CD14-positive monocyte (primary cell): Measurements from ENCODE around the gene HLA-DMB. TPM values are rescaled to one million over a fixed set of nuclear protein-coding genes. Genes with fewer than 3 reads are reported as not detected.

Experiments
- DNase-seq, 3 donors: peaks; one replicate each; pipeline ENCODE4 v3.0.0-alpha.2; 2011 to 2022
- H2AFZ ChIP-seq: 2 replicates; pipeline ENCODE4 v1.6.0; 2012; ENCODE audit warnings: mild to moderate bottlenecking, low read depth, low read length, inconsistent platforms; ENCODE audit not compliant: insufficient read depth, poor library complexity, severe bottlenecking
- H3K27ac ChIP-seq, 2 donors: 1 replicate in 1 of 2; 2 replicates in 1 of 2; pipeline ENCODE4 v1.5.1; 2012 to 2013; ENCODE audit warnings: low read length in 2 of 2, control low read depth in 1 of 2, inconsistent platforms in 1 of 2, low read depth in 1 of 2, mild to moderate bottlenecking in 1 of 2
- H3K27me3 ChIP-seq, 2 donors: one replicate each; pipeline versions ENCODE4 v1.6.0 to v1.6.1; 2011 to 2013; ENCODE audit warnings: low read length in 2 of 2; ENCODE audit not compliant: control insufficient read depth in 2 of 2, insufficient read depth in 2 of 2
- H3K36me3 ChIP-seq, 2 donors: replicated peaks in 1 of 2; 1 replicate in 1 of 2; 2 replicates in 1 of 2; pipeline versions ENCODE4 v1.5.1 to v1.6.1; 2012 to 2013; ENCODE audit warnings: low read length in 2 of 2, control low read depth in 1 of 2, inconsistent platforms in 1 of 2, mild to moderate bottlenecking in 1 of 2; ENCODE audit not compliant: insufficient read depth in 2 of 2, control insufficient read depth in 1 of 2
- H3K4me1 ChIP-seq, 2 donors: 1 replicate in 1 of 2; 2 replicates in 1 of 2; pipeline versions ENCODE4 v1.5.1 to v1.6.1; 2012 to 2013; ENCODE audit warnings: low read length in 2 of 2, control low read depth in 1 of 2, inconsistent platforms in 1 of 2, mild to moderate bottlenecking in 1 of 2, moderate library complexity in 1 of 2; ENCODE audit not compliant: insufficient read depth in 2 of 2, control insufficient read depth in 1 of 2
- H3K4me2 ChIP-seq: replicated peaks from 2 replicates; pipeline ENCODE3; 2012; ENCODE audit warnings: low read length, moderate library complexity, mild to moderate bottlenecking; ENCODE audit not compliant: poor library complexity, severe bottlenecking; ENCODE audit errors: extremely low read depth
- H3K4me3 ChIP-seq, 3 experiments: fragments of 200-600 bp in 1 of 3; sonication (generic) in 1 of 3; replicated peaks in 1 of 3; 1 replicate in 2 of 3; 2 replicates in 1 of 3; pipeline ENCODE4 v1.5.1; 2011 to 2013; ENCODE audit warnings: low read length in 3 of 3, mild to moderate bottlenecking in 3 of 3, control low read depth in 2 of 3, low read depth in 2 of 3, inconsistent platforms in 1 of 3, moderate library complexity in 1 of 3
- H3K79me2 ChIP-seq: 2 replicates; pipeline ENCODE4 v1.6.0; 2012; ENCODE audit warnings: mild to moderate bottlenecking, control low read depth, inconsistent platforms, low read length, moderate library complexity; ENCODE audit not compliant: insufficient read depth
- H3K9ac ChIP-seq: 2 replicates; pipeline ENCODE4 v1.6.0; 2017; ENCODE audit warnings: low read length, mild to moderate bottlenecking; ENCODE audit not compliant: insufficient read depth, poor library complexity, severe bottlenecking
- H3K9me3 ChIP-seq, 2 donors: replicated peaks in 1 of 2; 1 replicate in 1 of 2; 2 replicates in 1 of 2; pipeline versions ENCODE4 v1.5.1 to v1.6.1; 2012 to 2013; ENCODE audit warnings: low read length in 2 of 2, control low read depth in 1 of 2; ENCODE audit not compliant: control insufficient read depth in 1 of 2, insufficient read depth in 1 of 2
- H4K20me1 ChIP-seq: 2 replicates; pipeline ENCODE4 v1.6.0; 2012; ENCODE audit warnings: mild to moderate bottlenecking, low read length, control low read depth, moderate library complexity; ENCODE audit not compliant: insufficient read depth
- H3K27ac Mint-ChIP-seq, 7 donors: one replicate each; pipeline ENCODE4 v1.8.0; 2020; ENCODE audit warnings: mild to moderate bottlenecking in 7 of 7, mixed read lengths in 7 of 7, moderate library complexity in 6 of 7, inconsistent platforms in 2 of 7
- H3K27me3 Mint-ChIP-seq, 3 donors: one replicate each; pipeline ENCODE4 v1.8.0; 2021 to 2022; ENCODE audit warnings: low read depth in 3 of 3, mild to moderate bottlenecking in 3 of 3, mixed read lengths in 3 of 3, moderate library complexity in 3 of 3, inconsistent platforms in 1 of 3
- H3K36me3 Mint-ChIP-seq, 2 donors: one replicate each; pipeline ENCODE4 v1.8.0; 2020; ENCODE audit warnings: mixed read lengths in 2 of 2, inconsistent platforms in 1 of 2, mild to moderate bottlenecking in 1 of 2
- H3K4me1 Mint-ChIP-seq: one replicate; pipeline ENCODE4 v1.8.0; 2020; ENCODE audit warnings: mild to moderate bottlenecking, mixed read lengths
- H3K4me3 Mint-ChIP-seq, 2 donors: one replicate each; pipeline ENCODE4 v1.8.0; 2020; ENCODE audit warnings: mild to moderate bottlenecking in 2 of 2, mixed read lengths in 2 of 2, moderate library complexity in 1 of 2
- H3K9me3 Mint-ChIP-seq, 7 donors: one replicate each; pipeline ENCODE4 v1.8.0; 2020 to 2022; ENCODE audit warnings: mixed read lengths in 7 of 7, mild to moderate bottlenecking in 6 of 7, moderate library complexity in 6 of 7, inconsistent platforms in 2 of 7
- WGBS: methylation state at CpG from one replicate; pipeline ENCODE4 v1.1.5; 2013; ENCODE audit warnings: missing lambda C conversion rate; ENCODE audit not compliant: insufficient coverage; 5-methylcytosine and 5-hydroxymethylcytosine counted together
- intact Hi-C, 2 donors: fragments of 100-400 bp; cut with micrococcal nuclease; formaldehyde crosslinking; loops; one replicate each; pipeline versions ENCODE4 v1.15.0 to v1.15.1; 2023
- polyA plus RNA-seq, 3 donors: library from polyadenylated mRNA; depleted of rRNA in 1 of 3; unstranded in 2 of 3; stranded (reverse) in 1 of 3; fragments of 300-500 nt in 2 of 3; fragments of >200 nt in 1 of 3; fragmentation: Illumina TruSeq in 2 of 3; gene quantifications; 1 replicate in 2 of 3; 2 replicates in 1 of 3; pipeline ENCODE4 v1.2.3, GENCODE V29; 2012 to 2021
- TF ChIP-seq, protein P1 (sequence below): fragments of 200-600 bp; IDR thresholded peaks from one replicate; pipeline ENCODE4 v1.8.0; 2022; ENCODE audit warnings: antibody characterized with exemption, mild to moderate bottlenecking

Gene HLA-DMB
- polyA plus RNA-seq, 3 donors: 510 to 924 (median 726) TPM

DNA sequence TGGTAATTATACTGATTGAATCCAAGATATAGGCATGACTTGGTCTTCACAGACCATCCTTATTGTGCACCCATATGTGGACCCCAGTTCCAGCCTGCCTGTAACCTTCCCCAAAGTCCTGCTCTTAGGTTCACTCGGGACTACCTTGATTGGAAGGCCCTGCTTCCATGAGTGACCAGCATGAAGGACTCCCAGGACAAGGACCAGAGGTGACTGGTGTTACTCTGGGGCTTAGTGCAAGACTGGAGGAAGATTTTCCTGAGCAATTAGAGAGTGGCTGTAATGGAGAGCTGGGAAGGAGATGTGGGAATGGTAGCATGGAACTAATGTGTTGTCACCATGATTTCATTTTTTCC is 42.6 kb upstream of the HLA-DMB start:
- H3K27ac Mint-ChIP-seq: peak overlapping the region in 4 of 7 donors; percentile 22 to 87 (median 54)

DNA sequence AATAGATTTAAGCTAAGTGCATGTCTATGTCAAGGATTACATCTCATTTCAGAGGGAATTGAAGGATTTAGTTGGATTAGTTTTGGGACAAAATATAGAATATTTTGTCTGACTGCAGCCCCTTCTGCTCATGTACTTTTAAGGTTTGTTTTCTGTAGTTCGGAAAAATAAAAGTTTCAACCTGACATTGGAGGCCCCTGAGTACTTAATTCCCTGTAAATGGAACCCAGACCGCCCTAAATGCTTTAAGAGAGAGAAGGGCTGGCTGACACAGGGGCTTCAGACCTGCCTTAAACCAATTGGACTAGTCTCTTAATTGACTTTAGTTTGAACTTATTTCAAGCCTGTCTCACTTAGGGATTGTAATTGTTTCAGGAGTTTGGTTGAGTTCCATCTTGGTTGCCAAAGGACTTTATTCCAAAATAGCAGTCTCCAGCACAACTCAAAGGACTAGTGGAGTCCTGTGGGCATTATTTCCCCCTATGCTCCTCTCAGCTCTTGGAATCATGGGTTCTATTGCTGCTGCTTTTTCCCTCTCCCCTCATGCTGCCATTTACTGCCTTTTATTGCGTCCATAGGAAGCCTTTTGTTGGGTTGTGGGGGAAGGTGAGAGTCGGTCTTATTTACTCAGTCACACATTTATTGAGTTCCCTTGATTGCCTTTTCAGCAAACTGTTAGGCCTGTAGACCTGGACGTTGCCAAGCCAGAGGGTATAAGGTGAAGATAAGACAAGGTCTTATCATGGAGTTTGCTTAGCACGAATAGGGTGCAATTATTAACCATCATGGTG is 42.1 kb upstream of the HLA-DMB start:
- DNase-seq: no peak
- Histone ChIP-seq H2AFZ (no peak overlapping the region), H3K4me3 (no peak overlapping the region), H4K20me1 (peaks cover 69% of the 10 kb centered on the region), H3K27me3 (no peaks in the 10 kb centered on the region), H3K4me2 (no peak overlapping the region), H3K4me1 (peaks cover 0 to 6% of the 10 kb centered on the region in 2 donors), H3K79me2 (peaks cover 16% of the 10 kb centered on the region), H3K27ac (peak overlapping the region in 1 of 2 donors; percentile 20), H3K36me3 (peaks cover 42 to 52% of the 10 kb centered on the region in 2 donors), H3K9me3 (no peaks in the 10 kb centered on the region), H3K9ac (no peak overlapping the region)
- Mint-ChIP-seq H3K9me3 (no peaks in the 10 kb centered on the region), H3K27ac (peak overlapping the region in 4 of 7 donors; percentile 31 to 77 (median 76)), H3K27me3 (peaks cover 0 to 2% (median 0%) of the 10 kb centered on the region in 3 donors), H3K4me3 (no peak overlapping the region), H3K36me3 (peaks cover 41 to 55% of the 10 kb centered on the region in 2 donors), H3K4me1 (peaks cover 26% of the 10 kb centered on the region)
- intact Hi-C loops: no loop called here
- TF ChIP-seq, protein P1, sequence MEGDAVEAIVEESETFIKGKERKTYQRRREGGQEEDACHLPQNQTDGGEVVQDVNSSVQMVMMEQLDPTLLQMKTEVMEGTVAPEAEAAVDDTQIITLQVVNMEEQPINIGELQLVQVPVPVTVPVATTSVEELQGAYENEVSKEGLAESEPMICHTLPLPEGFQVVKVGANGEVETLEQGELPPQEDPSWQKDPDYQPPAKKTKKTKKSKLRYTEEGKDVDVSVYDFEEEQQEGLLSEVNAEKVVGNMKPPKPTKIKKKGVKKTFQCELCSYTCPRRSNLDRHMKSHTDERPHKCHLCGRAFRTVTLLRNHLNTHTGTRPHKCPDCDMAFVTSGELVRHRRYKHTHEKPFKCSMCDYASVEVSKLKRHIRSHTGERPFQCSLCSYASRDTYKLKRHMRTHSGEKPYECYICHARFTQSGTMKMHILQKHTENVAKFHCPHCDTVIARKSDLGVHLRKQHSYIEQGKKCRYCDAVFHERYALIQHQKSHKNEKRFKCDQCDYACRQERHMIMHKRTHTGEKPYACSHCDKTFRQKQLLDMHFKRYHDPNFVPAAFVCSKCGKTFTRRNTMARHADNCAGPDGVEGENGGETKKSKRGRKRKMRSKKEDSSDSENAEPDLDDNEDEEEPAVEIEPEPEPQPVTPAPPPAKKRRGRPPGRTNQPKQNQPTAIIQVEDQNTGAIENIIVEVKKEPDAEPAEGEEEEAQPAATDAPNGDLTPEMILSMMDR: no peak
- WGBS: 100% methylated on average over 1 of the region's 6 CpGs

More for the DNA sequence above, 42.6 kb upstream of the HLA-DMB start:
- Histone ChIP-seq H3K9ac (no peak overlapping the region), H4K20me1 (peaks cover 63% of the 10 kb centered on the region), H3K4me2 (no peak overlapping the region), H3K27ac (peak overlapping the region in 1 of 2 donors; percentile 20), H3K79me2 (peaks cover 10% of the 10 kb centered on the region), H3K36me3 (peaks cover 36 to 46% of the 10 kb centered on the region in 2 donors), H3K4me3 (no peak overlapping the region), H3K4me1 (peaks cover 0 to under 1% of the 10 kb centered on the region in 2 donors), H3K27me3 (no peaks in the 10 kb centered on the region), H2AFZ (no peak overlapping the region), H3K9me3 (no peaks in the 10 kb centered on the region)
- peaks cover 26% of the 10 kb centered on the region for H3K4me1 Mint-ChIP-seq
- no peak for DNase-seq
- intact Hi-C loops: no loop called here
- WGBS: 100% methylated on average over 1 of the region's 1 CpG
- no peaks in the 10 kb centered on the region for H3K9me3 Mint-ChIP-seq
- TF ChIP-seq, protein P1: no peak
- H3K4me3 Mint-ChIP-seq: no peak overlapping the region
- peaks cover 0 to 2% (median 0%) of the 10 kb centered on the region in 3 donors for H3K27me3 Mint-ChIP-seq
- H3K36me3 Mint-ChIP-seq: peaks cover 35 to 49% of the 10 kb centered on the region in 2 donors
